Measurements from ENCODE around the gene USP36. TPM values are rescaled to one million over a fixed set of nuclear protein-coding genes. Genes with fewer than 3 reads are reported as not detected.

Gene USP36
- polyA plus RNA-seq, 3 donors: 39.1 to 46.7 (median 44.0) TPM

- no peak for DNase-seq (ENCODE audit: extremely low read depth in 1 of 11, low read depth in 9 of 11, low spot score in 4 of 11)
These were observed 18.1 kb downstream of the USP36 start for GRCh38 chr17:78822552-78822951.

- DNase-seq (ENCODE audit: extremely low read depth in 1 of 11, low read depth in 9 of 11, low spot score in 4 of 11): no peak
These were observed 18.7 kb downstream of the USP36 start for GRCh38 chr17:78821961-78822360.

GRCh38 chr17:78820841-78821240, 19.8 kb downstream of the USP36 start:
- DNase-seq (ENCODE audit: extremely low read depth in 1 of 11, low read depth in 9 of 11, low spot score in 4 of 11): no peak

- DNase-seq (ENCODE audit: extremely low read depth in 1 of 11, low read depth in 9 of 11, low spot score in 4 of 11): no peak
These were observed 20.5 kb downstream of the USP36 start for GRCh38 chr17:78819806-78820792.

- DNase-seq (ENCODE audit: extremely low read depth in 1 of 11, low read depth in 9 of 11, low spot score in 4 of 11): no peak
These were observed 21.2 kb downstream of the USP36 start for GRCh38 chr17:78819402-78819801.

- peak in 1 of 11 donors; percentile 25 for DNase-seq (ENCODE audit: extremely low read depth in 1 of 11, low read depth in 9 of 11, low spot score in 4 of 11)
These were observed 21.7 kb downstream of the USP36 start for GRCh38 chr17:78818932-78819331.

- DNase-seq (ENCODE audit: extremely low read depth in 1 of 11, low read depth in 9 of 11, low spot score in 4 of 11): no peak
These were observed 22.3 kb downstream of the USP36 start for GRCh38 chr17:78818152-78818846.

- DNase-seq (ENCODE audit: extremely low read depth in 1 of 11, low read depth in 9 of 11, low spot score in 4 of 11): no peak
These were observed 23.5 kb downstream of the USP36 start for GRCh38 chr17:78817123-78817522.

GRCh38 chr17:78815696-78816095, 24.9 kb downstream of the USP36 start:
- DNase-seq (ENCODE audit: extremely low read depth in 1 of 11, low read depth in 9 of 11, low spot score in 4 of 11): no peak

- DNase-seq (ENCODE audit: extremely low read depth in 1 of 11, low read depth in 9 of 11, low spot score in 4 of 11): no peak
These were observed 27.8 kb downstream of the USP36 start for GRCh38 chr17:78812855-78813254.

GRCh38 chr17:78808163-78808562, 32.5 kb downstream of the USP36 start:
- no peak for DNase-seq (ENCODE audit: extremely low read depth in 1 of 11, low read depth in 9 of 11, low spot score in 4 of 11)

- no peak for DNase-seq (ENCODE audit: extremely low read depth in 1 of 11, low read depth in 9 of 11, low spot score in 4 of 11)
These were observed 34.2 kb downstream of the USP36 start for GRCh38 chr17:78806451-78806850.

- DNase-seq (ENCODE audit: extremely low read depth in 1 of 11, low read depth in 9 of 11, low spot score in 4 of 11): no peak
These were observed 35.3 kb downstream of the USP36 start for GRCh38 chr17:78805301-78805700.

GRCh38 chr17:78804777-78805176, 35.8 kb downstream of the USP36 start:
- no peak for DNase-seq (ENCODE audit: extremely low read depth in 1 of 11, low read depth in 9 of 11, low spot score in 4 of 11)

GRCh38 chr17:78803186-78803845, 37.3 kb downstream of the USP36 start:
- DNase-seq (ENCODE audit: extremely low read depth in 1 of 11, low read depth in 9 of 11, low spot score in 4 of 11): no peak

- DNase-seq (ENCODE audit: extremely low read depth in 1 of 11, low read depth in 9 of 11, low spot score in 4 of 11): no peak
These were observed 38.2 kb downstream of the USP36 start for GRCh38 chr17:78802459-78802858.

GRCh38 chr17:78802008-78802407, 38.6 kb downstream of the USP36 start:
- no peak for DNase-seq (ENCODE audit: extremely low read depth in 1 of 11, low read depth in 9 of 11, low spot score in 4 of 11)

- no peak for DNase-seq (ENCODE audit: extremely low read depth in 1 of 11, low read depth in 9 of 11, low spot score in 4 of 11)
These were observed 40.3 kb downstream of the USP36 start for GRCh38 chr17:78800132-78800931.
